Activated CD8-positive, alpha-beta memory T cell treated with anti-CD3 and anti-CD28 coated beads, Interleukin-2, amount 10 ng/mL, durations not matched to agents 7 days and 5 days (primary cell): ENCODE results near the gene GLYR1. TPM values are rescaled to one million over a fixed set of nuclear protein-coding genes. Genes with fewer than 3 reads are reported as not detected.

ENCODE experiments used
- ATAC-seq: fragments of 150-1000 bp; cut with Tn5 transposase; one replicate; pipeline ENCODE4 v1.10.0; 2021; ENCODE audit warnings: moderate library complexity
- CTCF ChIA-PET: fragments of 350-600 bp; sonication (Branson Sonifier 250); formaldehyde crosslinking; loops from one replicate; lab custom pipeline; 2021; ENCODE audit warnings: antibody characterized with exemption; lab: Charles Lee
- DNase-seq: peaks from one replicate; pipeline ENCODE4 v3.0.0-alpha.2; 2020
- H3K27ac Mint-ChIP-seq: one replicate; pipeline ENCODE4 v1.8.0; 2021; ENCODE audit warnings: mild to moderate bottlenecking, mixed read lengths
- H3K27me3 Mint-ChIP-seq: one replicate; pipeline ENCODE4 v1.8.0; 2021; ENCODE audit warnings: mixed read lengths
- H3K36me3 Mint-ChIP-seq: one replicate; pipeline ENCODE4 v1.8.0; 2021; ENCODE audit warnings: mild to moderate bottlenecking, mixed read lengths
- H3K4me1 Mint-ChIP-seq: one replicate; pipeline ENCODE4 v1.8.0; 2021; ENCODE audit warnings: mixed read lengths
- H3K4me3 Mint-ChIP-seq: one replicate; pipeline ENCODE4 v1.8.0; 2021; ENCODE audit warnings: mild to moderate bottlenecking, moderate library complexity, mixed read lengths
- H3K9me3 Mint-ChIP-seq: one replicate; pipeline ENCODE4 v1.8.0; 2022; ENCODE audit warnings: low read depth, mixed read lengths
- total RNA-seq, 2 experiments: library from RNA; stranded (reverse); gene quantifications; one replicate each; pipeline ENCODE4 v1.2.3, GENCODE V29; 2021

GLYR1 gene
- total RNA-seq, 2 experiments from 2014 or later = 85.2 to 109 TPM

- H3K4me1 Mint-ChIP-seq = no peaks in the 10 kb centered on the region
- H3K4me3 Mint-ChIP-seq = no peak overlapping the region
Measured at GRCh38 chr16:4870138-4870671, 23.1 kb upstream of the GLYR1 start.

GRCh38 chr16:4869147-4869805 is 22.2 kb upstream of the GLYR1 start:
- CTCF ChIA-PET = no interaction called here
- Mint-ChIP-seq H3K4me3 (no peak overlapping the region), H3K4me1 (no peaks in the 10 kb centered on the region), H3K36me3 (peaks cover 22% of the 10 kb centered on the region), H3K27ac (no peak overlapping the region), H3K27me3 (no peaks in the 10 kb centered on the region), H3K9me3 (no peaks in the 10 kb centered on the region)
- ATAC-seq (no peak), DNase-seq (no peak)

More at GRCh38 chr16:4870138-4870671, 23.1 kb upstream of the GLYR1 start:
- no peaks in the 10 kb centered on the region for H3K27me3 Mint-ChIP-seq
- ATAC-seq = no peak
- CTCF ChIA-PET = no interaction called here
- no peak overlapping the region for H3K27ac Mint-ChIP-seq
- peaks cover 27% of the 10 kb centered on the region for H3K36me3 Mint-ChIP-seq
- no peak for DNase-seq
- no peaks in the 10 kb centered on the region for H3K9me3 Mint-ChIP-seq

- Mint-ChIP-seq H3K27ac (no peak overlapping the region), H3K9me3 (no peaks in the 10 kb centered on the region), H3K4me3 (no peak overlapping the region), H3K4me1 (no peaks in the 10 kb centered on the region), H3K27me3 (no peaks in the 10 kb centered on the region), H3K36me3 (peaks cover 22% of the 10 kb centered on the region)
- CTCF ChIA-PET = no interaction called here
- DNase-seq = no peak
- ATAC-seq = no peak
Measured at GRCh38 chr16:4868535-4868934, 21.4 kb upstream of the GLYR1 start.

- Mint-ChIP-seq H3K9me3 (no peaks in the 10 kb centered on the region), H3K36me3 (peaks cover 21% of the 10 kb centered on the region), H3K27ac (no peak overlapping the region), H3K4me3 (no peak overlapping the region), H3K27me3 (no peaks in the 10 kb centered on the region), H3K4me1 (no peaks in the 10 kb centered on the region)
- CTCF ChIA-PET = no interaction called here
- DNase-seq (no peak), ATAC-seq (no peak)
Measured at GRCh38 chr16:4868026-4868425, 20.9 kb upstream of the GLYR1 start.

GRCh38 chr16:4866586-4866985 is 19.5 kb upstream of the GLYR1 start:
- Mint-ChIP-seq H3K36me3 (peaks cover 18% of the 10 kb centered on the region), H3K4me3 (no peak overlapping the region), H3K9me3 (no peaks in the 10 kb centered on the region), H3K27ac (no peak overlapping the region), H3K27me3 (no peaks in the 10 kb centered on the region), H3K4me1 (peaks cover 5% of the 10 kb centered on the region)
- DNase-seq (no peak), ATAC-seq (no peak)
- CTCF ChIA-PET = no interaction called here

GRCh38 chr16:4865231-4865860 is 18.3 kb upstream of the GLYR1 start:
- ATAC-seq = no peak
- Mint-ChIP-seq H3K4me1 (peaks cover 5% of the 10 kb centered on the region), H3K27ac (no peak overlapping the region), H3K9me3 (no peaks in the 10 kb centered on the region), H3K4me3 (no peak overlapping the region), H3K27me3 (no peaks in the 10 kb centered on the region), H3K36me3 (peaks cover 19% of the 10 kb centered on the region)
- CTCF ChIA-PET = no interaction called here
- DNase-seq = no peak

GRCh38 chr16:4864728-4865127 is 17.6 kb upstream of the GLYR1 start:
- ATAC-seq (no peak), DNase-seq (no peak)
- Mint-ChIP-seq H3K27ac (no peak overlapping the region), H3K9me3 (no peaks in the 10 kb centered on the region), H3K36me3 (peaks cover 21% of the 10 kb centered on the region), H3K4me3 (no peak overlapping the region), H3K4me1 (peaks cover 5% of the 10 kb centered on the region), H3K27me3 (no peaks in the 10 kb centered on the region)
- CTCF ChIA-PET = no interaction called here

- Mint-ChIP-seq H3K27ac (no peak overlapping the region), H3K9me3 (no peaks in the 10 kb centered on the region), H3K4me1 (peaks cover 5% of the 10 kb centered on the region), H3K36me3 (peaks cover 39% of the 10 kb centered on the region), H3K27me3 (no peaks in the 10 kb centered on the region), H3K4me3 (no peak overlapping the region)
- DNase-seq = no peak
- no peak for ATAC-seq
- CTCF ChIA-PET = no interaction called here
Measured at GRCh38 chr16:4862639-4863038, 15.6 kb upstream of the GLYR1 start.

- no peaks in the 10 kb centered on the region for H3K9me3 Mint-ChIP-seq
- H3K4me3 Mint-ChIP-seq = no peak overlapping the region
- H3K27me3 Mint-ChIP-seq = no peaks in the 10 kb centered on the region
- peaks cover 5% of the 10 kb centered on the region for H3K4me1 Mint-ChIP-seq
- no peak for DNase-seq
- peaks cover 44% of the 10 kb centered on the region for H3K36me3 Mint-ChIP-seq
- CTCF ChIA-PET = interaction anchor here (0.6 kb wide), 1 partner anchor 95 kb away, joined by 3 read pairs; no protein-coding TSS in a partner anchor
- H3K27ac Mint-ChIP-seq = no peak overlapping the region
- no peak for ATAC-seq
Measured at GRCh38 chr16:4860727-4861342, 13.7 kb upstream of the GLYR1 start.

GRCh38 chr16:4859900-4860255 is 12.8 kb upstream of the GLYR1 start:
- CTCF ChIA-PET = no interaction called here
- ATAC-seq (no peak), DNase-seq (no peak)
- H3K9me3 Mint-ChIP-seq = no peaks in the 10 kb centered on the region
- H3K36me3 Mint-ChIP-seq = peaks cover 47% of the 10 kb centered on the region
- no peaks in the 10 kb centered on the region for H3K27me3 Mint-ChIP-seq
- H3K4me3 Mint-ChIP-seq = no peak overlapping the region
- no peak overlapping the region for H3K27ac Mint-ChIP-seq
- peaks cover 5% of the 10 kb centered on the region for H3K4me1 Mint-ChIP-seq

GRCh38 chr16:4859190-4859899 is 12.3 kb upstream of the GLYR1 start:
- no peak overlapping the region for H3K27ac Mint-ChIP-seq
- H3K36me3 Mint-ChIP-seq = peaks cover 50% of the 10 kb centered on the region
- ATAC-seq (no peak), DNase-seq (no peak)
- H3K4me1 Mint-ChIP-seq = peaks cover 5% of the 10 kb centered on the region
- no peaks in the 10 kb centered on the region for H3K27me3 Mint-ChIP-seq
- H3K4me3 Mint-ChIP-seq = no peak overlapping the region
- CTCF ChIA-PET = no interaction called here
- H3K9me3 Mint-ChIP-seq = no peaks in the 10 kb centered on the region

GRCh38 chr16:4855804-4856203 is 8.7 kb upstream of the GLYR1 start:
- Mint-ChIP-seq H3K27ac (no peak overlapping the region), H3K4me3 (no peak overlapping the region), H3K36me3 (peaks cover 47% of the 10 kb centered on the region), H3K27me3 (no peaks in the 10 kb centered on the region), H3K4me1 (peaks cover 14% of the 10 kb centered on the region), H3K9me3 (no peaks in the 10 kb centered on the region)
- DNase-seq = no peak
- no peak for ATAC-seq
- CTCF ChIA-PET = no interaction called here

GRCh38 chr16:4855371-4855770 is 8.3 kb upstream of the GLYR1 start:
- peaks cover 17% of the 10 kb centered on the region for H3K4me1 Mint-ChIP-seq
- ATAC-seq (no peak), DNase-seq (no peak)
- CTCF ChIA-PET = no interaction called here
- H3K27me3 Mint-ChIP-seq = no peaks in the 10 kb centered on the region
- no peaks in the 10 kb centered on the region for H3K9me3 Mint-ChIP-seq
- peaks cover 44% of the 10 kb centered on the region for H3K36me3 Mint-ChIP-seq
- no peak overlapping the region for H3K4me3 Mint-ChIP-seq
- H3K27ac Mint-ChIP-seq = no peak overlapping the region
